DND-41 (cell line): ENCODE measurements around the gene IFIT1B.
"Not testable (repeated sequence)": the region's sequence is repeated elsewhere in the genome, so short reads cannot be mapped to it uniquely, and the experiment has no call there.

Source experiments
- ATAC-seq: fragments of 200-7000 bp; cut with Tn5 transposase; 3 replicates; pipeline ENCODE4 v1.9.1; 2021; ENCODE audit warnings: low read depth; ENCODE audit not compliant: insufficient read depth
- DNase-seq: peaks from one replicate; pipeline ENCODE4 v3.0.0-alpha.2; 2020
- H2AFZ ChIP-seq: 2 replicates; pipeline ENCODE4 v1.6.0; 2012; ENCODE audit warnings: low read depth, low read length
- H3K27ac ChIP-seq: 2 replicates; pipeline ENCODE4 v1.5.1; 2012; ENCODE audit warnings: low read length, inconsistent platforms
- H3K27me3 ChIP-seq: fragments of 200-600 bp; sonication (generic); 2 replicates; pipeline ENCODE4 v1.6.0; 2012; ENCODE audit warnings: low read length, mild to moderate bottlenecking, inconsistent platforms; ENCODE audit not compliant: insufficient read depth, poor library complexity
- H3K36me3 ChIP-seq: 2 replicates; pipeline ENCODE4 v1.5.1; 2012; ENCODE audit warnings: low read length, inconsistent platforms; ENCODE audit not compliant: insufficient read depth
- H3K4me1 ChIP-seq: 2 replicates; pipeline ENCODE4 v1.5.1; 2012; ENCODE audit warnings: mild to moderate bottlenecking, low read length; ENCODE audit not compliant: insufficient read depth
- H3K4me2 ChIP-seq: 2 replicates; pipeline ENCODE4 v1.6.0; 2012; ENCODE audit warnings: mild to moderate bottlenecking, moderate library complexity, low read length, inconsistent platforms; ENCODE audit not compliant: insufficient read depth
- H3K4me3 ChIP-seq, 2 experiments: fragments of 200-600 bp in 1 of 2; shearing (Covaris generic) in 1 of 2; 2 replicates each; pipeline ENCODE4 v1.5.1; 2012 to 2016; ENCODE audit warnings: inconsistent platforms in 2 of 2, low read length in 2 of 2, mild to moderate bottlenecking in 2 of 2, low read depth in 1 of 2, moderate library complexity in 1 of 2
- H3K79me2 ChIP-seq: 2 replicates; pipeline ENCODE4 v1.6.0; 2012; ENCODE audit warnings: low read length, inconsistent platforms; ENCODE audit not compliant: insufficient read depth
- H3K9ac ChIP-seq: 2 replicates; pipeline ENCODE4 v1.6.0; 2012; ENCODE audit warnings: low read depth, mild to moderate bottlenecking, inconsistent platforms, low read length, moderate library complexity
- H3K9me3 ChIP-seq: 2 replicates; pipeline ENCODE4 v1.5.1; 2012; ENCODE audit warnings: low read length, moderate library complexity, mild to moderate bottlenecking, inconsistent platforms; ENCODE audit not compliant: insufficient read depth, severe bottlenecking
- H4K20me1 ChIP-seq: 2 replicates; pipeline ENCODE4 v1.6.0; 2012; ENCODE audit warnings: low read length; ENCODE audit not compliant: insufficient read depth
- CTCF ChIP-seq: IDR thresholded peaks from 2 replicates; pipeline ENCODE4 v1.5.1; 2012; ENCODE audit warnings: borderline replicate concordance, low read length, moderate library complexity, mild to moderate bottlenecking; ENCODE audit not compliant: poor library complexity, severe bottlenecking; ENCODE audit errors: extremely low read depth
- EZH2 ChIP-seq: IDR thresholded peaks from 3 replicates; pipeline ENCODE4 v1.6.1; 2012; ENCODE audit warnings: borderline replicate concordance, low read depth, mild to moderate bottlenecking, moderate library complexity, low read length, inconsistent platforms; ENCODE audit not compliant: severe bottlenecking

The IFIT1B gene

GRCh38 chr10:89348481-89348880 lies 29.4 kb upstream of the IFIT1B start:
- H3K9me3 ChIP-seq: no peaks in the 10 kb centered on the region
- TF ChIP-seq EZH2: no peak
- TF ChIP-seq CTCF: no peak
- H3K4me3 ChIP-seq: no peak overlapping the region
- no peak for ATAC-seq
- H3K36me3 ChIP-seq: no peaks in the 10 kb centered on the region
- H3K79me2 ChIP-seq: no peaks in the 10 kb centered on the region
- H3K9ac ChIP-seq: no peak overlapping the region
- H3K4me1 ChIP-seq: no peaks in the 10 kb centered on the region
- no peak for DNase-seq
- H3K4me2 ChIP-seq: no peak overlapping the region
- H3K27ac ChIP-seq: no peak overlapping the region
- no peaks in the 10 kb centered on the region for H3K27me3 ChIP-seq
- H4K20me1 ChIP-seq: no peaks in the 10 kb centered on the region
- no peak overlapping the region for H2AFZ ChIP-seq

- H3K9ac ChIP-seq: no peak overlapping the region
- H3K36me3 ChIP-seq: no peaks in the 10 kb centered on the region
- H3K9me3 ChIP-seq: no peaks in the 10 kb centered on the region
- H3K4me1 ChIP-seq: no peaks in the 10 kb centered on the region
- H3K27ac ChIP-seq: no peak overlapping the region
- ATAC-seq (no peak), DNase-seq (no peak)
- H3K4me2 ChIP-seq: no peak overlapping the region
- H3K27me3 ChIP-seq: no peaks in the 10 kb centered on the region
- no peak overlapping the region for H2AFZ ChIP-seq
- H3K79me2 ChIP-seq: no peaks in the 10 kb centered on the region
- no peaks in the 10 kb centered on the region for H4K20me1 ChIP-seq
- TF ChIP-seq CTCF: no peak
- no peak for TF ChIP-seq EZH2
- no peak overlapping the region for H3K4me3 ChIP-seq
These were observed 28.9 kb upstream of the IFIT1B start for GRCh38 chr10:89348975-89349374.

DNA sequence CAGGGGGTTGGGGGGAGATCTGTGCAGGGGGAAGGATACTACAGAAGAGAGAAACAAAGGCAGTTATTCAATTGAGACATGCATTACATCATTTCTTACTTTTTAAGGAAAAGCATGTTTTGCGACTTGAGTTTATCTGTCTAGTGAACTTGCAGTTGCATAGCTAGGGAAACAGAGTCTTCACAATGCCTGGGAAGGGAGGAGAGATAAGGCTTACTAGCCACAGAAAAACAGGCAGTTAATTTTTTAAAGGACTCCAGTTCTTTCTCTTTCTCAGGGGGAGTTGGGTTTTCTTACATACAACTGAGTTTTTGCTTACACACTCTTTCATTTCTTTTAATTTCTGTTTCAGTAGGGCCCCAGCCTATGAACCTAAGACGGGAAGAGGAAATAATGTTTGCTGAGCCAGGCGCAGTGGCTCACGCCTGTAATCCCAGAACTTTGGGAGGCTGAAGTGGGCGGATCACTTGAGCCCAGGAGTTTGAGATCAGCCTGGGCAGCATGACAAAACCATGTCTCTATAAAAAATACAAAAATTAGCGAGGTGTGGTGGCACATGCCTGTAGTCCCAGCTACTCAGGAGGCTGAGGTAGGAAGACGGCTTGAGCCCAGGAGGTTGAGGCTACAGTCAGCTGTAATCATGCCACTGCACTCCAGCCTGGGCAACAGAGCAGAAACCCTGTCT lies 27.1 kb upstream of the IFIT1B start:
- H3K4me1 ChIP-seq, H3K79me2 ChIP-seq: not testable (repeated sequence)

GRCh38 chr10:89351412-89351779 lies 26.5 kb upstream of the IFIT1B start:
- no peaks in the 10 kb centered on the region for H3K36me3 ChIP-seq
- no peak for TF ChIP-seq CTCF
- DNase-seq: no peak
- no peaks in the 10 kb centered on the region for H3K27me3 ChIP-seq
- no peaks in the 10 kb centered on the region for H4K20me1 ChIP-seq
- H3K4me1 ChIP-seq: no peaks in the 10 kb centered on the region
- H3K27ac ChIP-seq: no peak overlapping the region
- H2AFZ ChIP-seq: no peak overlapping the region
- H3K9ac ChIP-seq: no peak overlapping the region
- H3K4me3 ChIP-seq: no peak overlapping the region
- no peaks in the 10 kb centered on the region for H3K9me3 ChIP-seq
- no peaks in the 10 kb centered on the region for H3K79me2 ChIP-seq
- no peak overlapping the region for H3K4me2 ChIP-seq
- ATAC-seq: no peak; the same call in 2 of the 3 replicates

More for the DNA sequence above, 27.1 kb upstream of the IFIT1B start:
- H3K27ac ChIP-seq, DNase-seq, H3K9me3 ChIP-seq, H3K27me3 ChIP-seq, H4K20me1 ChIP-seq, ATAC-seq, H2AFZ ChIP-seq, H3K36me3 ChIP-seq, H3K9ac ChIP-seq, H3K4me2 ChIP-seq, H3K4me3 ChIP-seq: not testable (repeated sequence)
